NCI-H1092 treated with DMSO at 0.1 percent for 48 hours (cell line): ENCODE results near the gene CYP2W1.
"Not testable (repeated sequence)": the region's sequence is repeated elsewhere in the genome, so short reads cannot be mapped to it uniquely, and the experiment has no call there.

ENCODE experiments used
- DNase-seq: peaks from one replicate; lab custom pipeline; 2025; lab: John Stamatoyannopoulos, UW

CYP2W1 gene, protein sequence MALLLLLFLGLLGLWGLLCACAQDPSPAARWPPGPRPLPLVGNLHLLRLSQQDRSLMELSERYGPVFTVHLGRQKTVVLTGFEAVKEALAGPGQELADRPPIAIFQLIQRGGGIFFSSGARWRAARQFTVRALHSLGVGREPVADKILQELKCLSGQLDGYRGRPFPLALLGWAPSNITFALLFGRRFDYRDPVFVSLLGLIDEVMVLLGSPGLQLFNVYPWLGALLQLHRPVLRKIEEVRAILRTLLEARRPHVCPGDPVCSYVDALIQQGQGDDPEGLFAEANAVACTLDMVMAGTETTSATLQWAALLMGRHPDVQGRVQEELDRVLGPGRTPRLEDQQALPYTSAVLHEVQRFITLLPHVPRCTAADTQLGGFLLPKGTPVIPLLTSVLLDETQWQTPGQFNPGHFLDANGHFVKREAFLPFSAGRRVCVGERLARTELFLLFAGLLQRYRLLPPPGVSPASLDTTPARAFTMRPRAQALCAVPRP

DNA sequence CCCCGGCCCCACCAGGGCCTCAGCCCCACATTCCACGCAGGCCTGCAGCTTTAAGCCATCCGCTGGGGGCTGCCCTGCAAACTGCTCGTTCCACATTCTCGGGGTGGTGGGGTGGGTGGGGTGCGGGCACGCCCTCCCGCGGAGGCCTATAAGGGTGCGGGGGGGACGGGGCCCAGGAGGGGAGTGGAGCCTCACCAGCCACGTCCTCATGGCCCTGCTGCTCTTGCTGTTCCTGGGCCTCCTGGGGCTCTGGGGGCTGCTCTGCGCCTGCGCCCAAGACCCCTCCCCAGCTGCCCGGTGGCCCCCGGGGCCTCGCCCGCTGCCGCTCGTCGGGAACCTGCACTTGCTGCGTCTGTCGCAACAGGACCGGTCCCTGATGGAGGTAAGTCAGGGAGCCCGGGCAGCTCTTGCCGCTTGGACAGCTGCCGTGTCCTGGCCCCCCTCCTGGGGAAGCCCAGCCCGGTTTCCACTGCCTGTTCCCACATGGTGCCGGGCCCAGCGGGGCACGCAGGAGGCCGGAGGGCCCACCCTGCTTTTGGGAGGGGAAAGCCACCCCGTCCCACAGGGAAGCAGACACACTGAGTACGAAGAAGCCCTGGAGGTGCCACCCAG lies at the start of gene CYP2W1:
TSS of gene CYP2W1 (plus strand) at position 178 of the 612 bp plus-strand sequence. CDS start at position 209, 31 bp downstream.
- no peak for DNase-seq

- no peak for DNase-seq
Observed at GRCh38 chr7:934469-935163, 48.4 kb upstream of the CYP2W1 start.

DNA sequence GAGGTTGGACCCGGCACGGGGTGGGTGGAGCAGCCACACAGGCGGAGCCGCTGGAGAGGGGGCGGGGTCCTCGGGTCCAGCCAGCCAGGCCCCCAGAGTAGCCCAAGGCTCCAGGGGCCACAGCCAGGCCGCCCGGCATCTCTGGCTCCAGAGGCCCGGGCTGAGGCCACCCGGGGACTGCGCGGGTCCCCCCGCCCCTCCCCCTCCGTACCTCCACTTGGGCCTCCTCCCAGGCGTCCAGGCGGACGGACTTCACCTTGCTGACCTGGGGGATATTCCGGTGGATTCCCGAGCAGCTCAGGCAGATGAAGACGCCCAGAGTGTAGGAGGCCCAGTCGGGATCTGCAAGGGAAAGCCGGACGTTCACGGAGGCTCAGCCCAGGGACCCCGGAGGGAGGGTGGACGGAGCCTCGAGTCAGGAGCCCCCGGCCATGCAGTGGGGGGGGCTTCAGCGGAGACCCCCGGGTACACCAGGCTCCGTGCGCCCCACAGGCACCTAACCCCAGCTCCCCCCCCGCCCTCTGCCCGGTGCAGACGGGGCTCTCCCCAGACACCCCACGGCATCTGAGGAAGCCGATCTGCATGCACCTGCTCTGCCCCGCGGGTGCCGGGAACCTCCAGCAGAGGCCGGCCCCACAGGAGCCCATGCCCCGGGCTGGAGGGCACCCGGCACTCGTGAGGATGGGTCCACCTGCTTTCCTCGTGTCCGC lies 47.7 kb upstream of the CYP2W1 start:
- DNase-seq = no peak

GRCh38 chr7:935874-936385 lies 47.1 kb upstream of the CYP2W1 start:
- DNase-seq = no peak

- no peak for DNase-seq
Observed at GRCh38 chr7:936386-937054, 46.5 kb upstream of the CYP2W1 start.

DNA sequence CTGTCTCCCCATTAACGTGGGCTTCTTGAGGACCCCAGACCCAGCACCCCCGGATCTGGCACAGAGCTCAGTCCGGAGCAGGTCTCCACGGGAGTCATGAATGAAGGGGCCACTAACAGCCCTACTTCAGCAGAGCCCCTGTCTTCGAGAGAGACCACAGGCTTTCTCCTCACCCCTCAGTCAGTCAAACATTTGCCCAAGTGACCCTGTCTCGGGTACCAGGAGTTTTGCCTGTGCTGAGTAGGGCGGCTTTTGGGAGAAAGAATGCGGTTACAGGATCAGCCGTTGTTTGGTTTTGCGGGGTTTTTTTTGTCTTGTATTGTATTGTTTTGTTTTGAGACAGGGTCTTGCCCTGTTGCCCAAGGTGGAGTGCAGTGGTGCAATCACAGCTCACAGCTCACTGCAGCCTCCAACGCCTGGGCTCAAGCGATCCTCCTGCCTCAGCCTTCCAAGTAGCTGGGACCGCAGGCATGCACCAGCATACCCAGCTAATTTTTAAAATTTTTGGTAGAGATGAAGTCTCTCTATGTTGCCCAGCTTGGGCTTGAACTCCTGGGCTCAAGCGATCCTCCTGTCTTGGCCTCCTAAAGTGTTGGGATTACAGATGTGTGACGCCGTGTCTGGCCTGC lies 45.0 kb upstream of the CYP2W1 start:
- DNase-seq = no peak

- no peak for DNase-seq
Observed at GRCh38 chr7:938546-939185, 44.3 kb upstream of the CYP2W1 start.

DNA sequence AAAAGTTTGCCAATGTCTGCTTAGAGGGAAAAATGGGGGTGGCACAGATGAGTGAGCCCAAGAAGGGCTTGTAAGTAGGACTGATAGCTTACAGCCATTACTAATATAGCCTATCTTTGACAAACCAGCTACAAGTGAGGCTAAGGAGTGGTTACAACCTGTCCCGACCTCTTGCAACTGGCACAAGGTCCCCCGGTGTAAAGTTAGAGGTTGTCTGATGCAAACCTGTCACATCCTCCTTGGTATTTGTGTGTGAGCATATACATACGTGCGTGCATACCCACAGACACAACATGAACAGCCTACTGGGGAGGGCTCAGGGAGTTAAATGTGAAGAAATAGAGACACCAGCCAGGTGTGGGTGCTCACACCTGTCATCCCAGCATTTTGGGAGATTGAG lies 43.1 kb upstream of the CYP2W1 start:
- no peak for DNase-seq

DNA sequence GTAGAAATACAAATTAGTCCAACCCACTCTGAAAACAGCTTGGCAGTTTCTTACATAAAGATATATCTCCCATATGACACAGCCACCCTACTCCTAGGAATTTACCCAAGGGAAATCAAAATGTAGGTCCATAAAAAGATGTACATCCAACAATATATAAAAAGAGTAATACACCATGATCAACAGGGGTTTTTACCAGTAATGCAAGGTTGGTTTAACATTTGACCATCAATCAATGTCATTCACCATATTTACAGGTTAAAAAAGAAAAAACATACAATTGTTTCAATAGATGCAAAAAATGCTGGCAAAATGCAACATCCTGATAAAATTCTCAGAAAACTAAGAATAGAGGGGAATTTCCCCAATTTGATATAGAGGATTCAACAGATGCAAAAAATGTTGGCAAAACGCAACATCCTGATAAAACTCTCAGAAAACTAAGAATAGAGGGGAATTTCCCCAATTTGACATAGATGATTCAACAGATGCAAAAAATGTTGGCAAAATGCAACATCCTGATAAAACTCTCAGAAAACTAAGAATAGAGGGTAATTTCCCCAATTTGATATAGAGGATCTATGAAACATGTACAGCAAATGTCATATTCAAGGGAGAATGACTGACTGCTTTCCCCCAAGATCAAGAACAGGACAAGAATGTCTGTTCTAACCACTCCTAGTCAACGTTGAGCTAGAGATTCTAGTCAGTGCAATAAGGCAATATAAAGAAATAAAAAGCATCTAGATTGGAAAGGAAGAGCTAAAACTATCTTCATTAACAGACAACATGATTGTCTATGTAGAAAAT lies 42.2 kb upstream of the CYP2W1 start:
- DNase-seq = no peak

DNA sequence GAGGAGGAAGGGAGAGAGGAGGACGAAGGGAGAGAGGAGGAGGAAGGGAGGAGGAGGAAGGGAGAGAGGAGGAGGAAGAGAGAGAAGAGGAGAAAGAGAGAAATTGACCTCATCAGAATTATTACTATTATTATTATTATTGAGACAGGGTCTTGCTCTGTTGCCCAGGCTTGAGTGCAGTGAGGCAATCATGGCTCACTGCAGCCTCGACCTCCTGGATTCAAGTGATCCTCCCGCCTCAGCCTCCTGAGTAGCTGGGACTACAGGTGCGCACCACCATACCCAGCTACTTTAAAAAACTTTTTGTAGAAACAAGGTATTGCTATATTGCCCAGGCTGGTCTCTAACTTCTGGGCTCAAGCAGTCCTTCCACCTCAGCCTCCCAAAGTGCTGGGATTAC lies 39.2 kb upstream of the CYP2W1 start:
- DNase-seq = not testable (repeated sequence)

DNA sequence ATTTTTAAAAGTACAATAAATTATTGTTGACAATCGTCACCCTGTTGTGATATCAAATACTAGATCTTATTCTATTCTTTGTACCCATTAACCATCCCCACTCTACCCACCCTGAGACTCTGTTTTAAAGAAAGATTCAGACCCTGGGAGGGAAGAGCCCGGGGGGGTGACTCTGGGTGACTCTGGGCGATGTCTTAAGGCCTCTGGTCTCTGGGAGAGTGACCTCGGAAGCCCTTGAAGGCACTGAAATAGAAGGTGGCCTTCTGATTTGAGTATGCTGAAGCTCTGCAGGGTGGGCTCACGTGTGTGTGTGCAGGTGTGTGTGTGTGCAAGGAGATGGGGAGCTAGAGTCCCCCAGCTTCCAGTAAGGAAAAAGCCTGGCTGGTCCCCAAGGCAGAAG lies 38.2 kb upstream of the CYP2W1 start:
- no peak for DNase-seq

- no peak for DNase-seq
Observed at GRCh38 chr7:945147-945555, 37.8 kb upstream of the CYP2W1 start.

GRCh38 chr7:945556-946255 lies 37.3 kb upstream of the CYP2W1 start:
- DNase-seq = no peak

- no peak for DNase-seq
Observed at GRCh38 chr7:946256-946996, 36.6 kb upstream of the CYP2W1 start.

DNA sequence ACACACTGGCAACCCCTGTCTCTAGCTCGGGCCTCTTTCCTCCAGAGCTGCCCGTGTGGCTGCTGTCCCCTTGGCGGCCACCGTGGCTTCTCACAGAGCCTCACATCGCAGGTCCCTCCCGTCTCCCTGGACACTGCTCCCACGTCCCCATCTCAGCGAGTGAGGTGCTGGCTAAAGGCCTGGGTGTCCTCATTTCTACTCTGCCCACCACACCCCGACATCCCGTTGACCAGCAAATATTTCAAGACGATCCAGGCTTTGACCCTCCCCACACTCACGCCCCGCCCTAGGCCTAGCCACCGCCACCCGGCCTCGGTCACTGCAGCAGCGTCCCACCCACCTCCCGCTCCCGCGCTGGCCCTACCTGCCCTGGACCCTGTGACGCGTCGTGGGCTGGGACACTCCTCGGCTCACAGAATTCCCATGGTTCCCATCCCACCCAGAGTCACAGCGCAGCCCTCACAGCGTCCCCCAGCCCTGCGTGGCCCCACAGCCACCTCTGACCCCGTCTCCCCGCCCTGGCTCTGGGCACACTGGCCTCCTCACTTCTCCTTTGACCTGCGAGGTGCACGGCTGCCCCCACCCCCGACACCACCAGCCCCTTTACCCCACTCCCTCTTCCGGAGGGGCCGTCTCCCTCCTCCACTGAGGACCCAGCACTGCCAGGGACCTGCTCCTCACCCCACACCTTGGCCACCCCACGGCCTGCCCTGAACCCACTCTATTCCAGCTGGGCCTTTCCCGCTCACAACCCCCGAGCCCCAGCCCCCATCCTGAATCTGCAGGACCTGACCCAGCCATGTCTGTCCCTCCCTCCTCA lies 35.4 kb upstream of the CYP2W1 start:
- no peak for DNase-seq

DNA sequence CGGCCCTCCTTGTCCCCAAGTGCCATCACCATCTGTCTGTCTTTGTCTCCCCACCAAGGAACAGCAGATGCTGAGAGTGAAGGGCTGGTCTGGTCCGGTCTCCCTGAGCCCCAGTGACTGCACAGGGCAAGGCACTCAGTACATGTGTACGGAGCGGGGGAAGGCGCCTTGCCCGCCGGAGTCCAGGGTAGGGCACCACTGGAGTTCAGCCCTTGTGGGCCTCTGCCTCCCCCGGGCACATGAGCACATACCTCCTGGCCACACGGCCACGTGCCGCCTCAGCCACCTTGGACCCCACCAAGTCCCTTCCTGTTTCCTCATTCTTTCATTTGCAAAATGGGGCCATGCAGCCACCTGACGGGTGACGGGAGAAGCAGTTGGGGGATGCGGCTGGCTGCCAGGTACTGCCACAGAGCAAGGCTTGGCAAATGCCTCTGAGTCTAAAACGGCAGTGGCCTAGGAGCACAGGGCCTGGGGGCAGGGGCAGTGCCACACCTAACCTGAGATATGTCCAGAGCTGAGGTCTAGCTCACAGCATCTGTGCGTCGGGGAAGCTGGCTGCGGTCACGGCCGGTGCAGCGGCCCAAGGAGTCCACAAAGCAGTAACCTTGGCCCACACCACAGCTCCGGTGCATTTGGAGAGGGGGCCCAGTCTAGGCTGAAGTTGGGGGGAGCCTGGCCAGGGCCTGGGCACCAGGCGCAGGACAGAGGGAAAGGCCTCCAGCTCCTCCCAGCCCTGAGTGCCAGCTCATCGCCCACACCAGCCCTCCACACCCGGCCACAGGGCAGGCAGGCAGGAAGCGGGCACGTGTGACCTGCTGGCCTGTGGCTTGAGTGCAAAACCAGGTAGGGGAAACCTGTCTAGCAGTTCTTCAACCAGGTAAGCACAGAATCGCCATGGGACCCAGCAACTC lies 33.7 kb upstream of the CYP2W1 start:
- no peak for DNase-seq
